Parathyroid adenoma (tissue), 2 donors: Measurements from ENCODE around the gene CIC.

ENCODE experiments used
- H2AFZ ChIP-seq: fragments of 300-600 bp; sonication (generic); one replicate; pipeline ENCODE4 v1.7.0; 2017; ENCODE audit warnings: antibody characterized with exemption, mild to moderate bottlenecking
- H3K27ac ChIP-seq: fragments of 300-600 bp; sonication (generic); one replicate; pipeline ENCODE4 v1.7.0; 2017
- H3K27me3 ChIP-seq: fragments of 300-600 bp; sonication (generic); one replicate; pipeline ENCODE4 v1.7.0; 2017; ENCODE audit warnings: low read length; ENCODE audit not compliant: control insufficient read depth, insufficient read depth
- H3K36me3 ChIP-seq: fragments of 300-600 bp; sonication (generic); one replicate; pipeline ENCODE4 v1.7.0; 2017; ENCODE audit warnings: low read length; ENCODE audit not compliant: control insufficient read depth, insufficient read depth
- H3K4me1 ChIP-seq: fragments of 300-600 bp; sonication (generic); one replicate; pipeline ENCODE4 v1.7.0; 2017; ENCODE audit warnings: control low read depth
- H3K4me2 ChIP-seq: fragments of 300-600 bp; sonication (generic); one replicate; pipeline ENCODE4 v1.7.0; 2017; ENCODE audit warnings: low read length
- H3K4me3 ChIP-seq: fragments of 300-600 bp; sonication (generic); one replicate; pipeline ENCODE4 v1.7.0; 2017; ENCODE audit warnings: low read depth, low read length
- H3K79me2 ChIP-seq: fragments of 300-600 bp; sonication (generic); one replicate; pipeline ENCODE4 v1.7.0; 2017; ENCODE audit warnings: control low read depth
- H3K9ac ChIP-seq: fragments of 300-600 bp; sonication (generic); one replicate; pipeline ENCODE4 v1.7.0; 2017; ENCODE audit warnings: mild to moderate bottlenecking
- H3K9me3 ChIP-seq: fragments of 300-600 bp; sonication (generic); one replicate; pipeline ENCODE4 v1.7.0; 2017; ENCODE audit warnings: low read length; ENCODE audit not compliant: control insufficient read depth
- CTCF ChIP-seq: fragments of 300-600 bp; sonication (generic); IDR thresholded peaks from one replicate; pipeline ENCODE4 v1.7.0; 2017; ENCODE audit warnings: antibody characterized with exemption, mild to moderate bottlenecking
- donor health status: primary hyperparathyroidism.

Gene CIC

GRCh38 chr19:42230571-42230970, 38.5 kb upstream of the CIC start:
- Histone ChIP-seq H3K9ac (no peak overlapping the region), H3K79me2 (peaks cover 2% of the 10 kb centered on the region), H3K36me3 (no peaks in the 10 kb centered on the region), H3K9me3 (no peaks in the 10 kb centered on the region), H3K27ac (no peak overlapping the region), H3K4me3 (no peak overlapping the region), H2AFZ (no peak overlapping the region), H3K4me1 (no peaks in the 10 kb centered on the region), H3K4me2 (no peak overlapping the region), H3K27me3 (no peaks in the 10 kb centered on the region)
- TF ChIP-seq CTCF: no peak

- no peak overlapping the region for H3K9ac ChIP-seq
- H3K27ac ChIP-seq: no peak overlapping the region
- no peak overlapping the region for H3K4me3 ChIP-seq
- no peaks in the 10 kb centered on the region for H3K36me3 ChIP-seq
- H3K79me2 ChIP-seq: peaks cover 2% of the 10 kb centered on the region
- no peaks in the 10 kb centered on the region for H3K4me1 ChIP-seq
- H3K27me3 ChIP-seq: no peaks in the 10 kb centered on the region
- no peaks in the 10 kb centered on the region for H3K9me3 ChIP-seq
- H2AFZ ChIP-seq: no peak overlapping the region
- H3K4me2 ChIP-seq: no peak overlapping the region
- no peak for TF ChIP-seq CTCF
These were observed 36.6 kb upstream of the CIC start for GRCh38 chr19:42232435-42232834.

GRCh38 chr19:42233106-42233505, 35.9 kb upstream of the CIC start:
- Histone ChIP-seq H3K36me3 (no peaks in the 10 kb centered on the region), H3K27ac (no peak overlapping the region), H3K4me3 (no peak overlapping the region), H3K27me3 (no peaks in the 10 kb centered on the region), H3K4me1 (no peaks in the 10 kb centered on the region), H3K4me2 (no peak overlapping the region), H3K9me3 (no peaks in the 10 kb centered on the region), H3K79me2 (peaks cover 2% of the 10 kb centered on the region), H2AFZ (no peak overlapping the region), H3K9ac (no peak overlapping the region)
- no peak for TF ChIP-seq CTCF

GRCh38 chr19:42233678-42234292, 35.3 kb upstream of the CIC start:
- no peaks in the 10 kb centered on the region for H3K36me3 ChIP-seq
- no peak overlapping the region for H3K27ac ChIP-seq
- no peak for TF ChIP-seq CTCF
- no peak overlapping the region for H3K4me3 ChIP-seq
- no peak overlapping the region for H2AFZ ChIP-seq
- H3K9ac ChIP-seq: no peak overlapping the region
- H3K27me3 ChIP-seq: no peaks in the 10 kb centered on the region
- peaks cover 4% of the 10 kb centered on the region for H3K79me2 ChIP-seq
- no peaks in the 10 kb centered on the region for H3K9me3 ChIP-seq
- H3K4me2 ChIP-seq: no peak overlapping the region
- no peaks in the 10 kb centered on the region for H3K4me1 ChIP-seq

GRCh38 chr19:42234364-42234763, 34.7 kb upstream of the CIC start:
- no peaks in the 10 kb centered on the region for H3K4me1 ChIP-seq
- no peak overlapping the region for H3K9ac ChIP-seq
- peaks cover 6% of the 10 kb centered on the region for H3K79me2 ChIP-seq
- H2AFZ ChIP-seq: no peak overlapping the region
- TF ChIP-seq CTCF: no peak
- no peak overlapping the region for H3K27ac ChIP-seq
- no peak overlapping the region for H3K4me2 ChIP-seq
- H3K9me3 ChIP-seq: no peaks in the 10 kb centered on the region
- no peak overlapping the region for H3K4me3 ChIP-seq
- H3K27me3 ChIP-seq: no peaks in the 10 kb centered on the region
- no peaks in the 10 kb centered on the region for H3K36me3 ChIP-seq
